Measurements from ENCODE around the gene RBM20.

Gene RBM20

GRCh38 chr10:110613996-110614495, 30.1 kb upstream of the RBM20 start:
- H3K4me3 ChIP-seq (replicated peaks; ENCODE audit: insufficient read depth, low read length): no peak overlapping the region
- no peak for DNase-seq (ENCODE audit: low read depth in 1 of 2, low spot score in 1 of 2)
- H3K27ac ChIP-seq (replicated peaks): no peak overlapping the region
- TF ChIP-seq CTCF (IDR thresholded peaks at IDR 0.05; ENCODE audit: insufficient read depth, low read length): no peak
- no peak for TF ChIP-seq GABPA (IDR thresholded peaks at IDR 0.05; ENCODE audit: low read depth)
- no peak for TF ChIP-seq POLR2AphosphoS5 (IDR thresholded peaks at IDR 0.05; ENCODE audit: low read depth)
- no peak for TF ChIP-seq SPI1 (IDR thresholded peaks at IDR 0.05; ENCODE audit: borderline replicate concordance, low read depth)
- TF ChIP-seq REST (IDR thresholded peaks at IDR 0.05; ENCODE audit: insufficient replicate concordance, low read depth): no peak
- no peaks in the 10 kb centered on the region for H3K27me3 ChIP-seq (ENCODE audit: insufficient read depth, poor library complexity, severe bottlenecking)

- no peaks in the 10 kb centered on the region for H3K27me3 ChIP-seq (ENCODE audit: insufficient read depth, poor library complexity, severe bottlenecking)
- no peak for DNase-seq (ENCODE audit: low read depth in 1 of 2, low spot score in 1 of 2)
- no peak overlapping the region for H3K4me3 ChIP-seq (replicated peaks; ENCODE audit: insufficient read depth, low read length)
- no peak overlapping the region for H3K27ac ChIP-seq (replicated peaks)
- TF ChIP-seq GABPA (IDR thresholded peaks at IDR 0.05; ENCODE audit: low read depth): no peak
- TF ChIP-seq POLR2AphosphoS5 (IDR thresholded peaks at IDR 0.05; ENCODE audit: low read depth): no peak
- TF ChIP-seq SPI1 (IDR thresholded peaks at IDR 0.05; ENCODE audit: borderline replicate concordance, low read depth): no peak
- TF ChIP-seq REST (IDR thresholded peaks at IDR 0.05; ENCODE audit: insufficient replicate concordance, low read depth): no peak
- TF ChIP-seq CTCF (IDR thresholded peaks at IDR 0.05; ENCODE audit: insufficient read depth, low read length): no peak
These were observed 28.9 kb upstream of the RBM20 start for GRCh38 chr10:110615057-110615747.

GRCh38 chr10:110616493-110617033, 27.6 kb upstream of the RBM20 start:
- no peak overlapping the region for H3K4me3 ChIP-seq (replicated peaks; ENCODE audit: insufficient read depth, low read length)
- H3K27me3 ChIP-seq (ENCODE audit: insufficient read depth, poor library complexity, severe bottlenecking): no peaks in the 10 kb centered on the region
- no peak for TF ChIP-seq GABPA (IDR thresholded peaks at IDR 0.05; ENCODE audit: low read depth)
- H3K27ac ChIP-seq (replicated peaks): no peak overlapping the region
- no peak for DNase-seq (ENCODE audit: low read depth in 1 of 2, low spot score in 1 of 2)

- Histone ChIP-seq H3K27ac (replicated peaks) (no peak overlapping the region), H3K4me3 (replicated peaks; ENCODE audit: insufficient read depth, low read length) (no peak overlapping the region), H3K27me3 (ENCODE audit: insufficient read depth, poor library complexity, severe bottlenecking) (no peaks in the 10 kb centered on the region)
- DNase-seq (ENCODE audit: low read depth in 1 of 2, low spot score in 1 of 2): no peak
- TF ChIP-seq REST (IDR thresholded peaks at IDR 0.05; ENCODE audit: insufficient replicate concordance, low read depth): no peak
- TF ChIP-seq CTCF (IDR thresholded peaks at IDR 0.05; ENCODE audit: insufficient read depth, low read length): no peak
- no peak for TF ChIP-seq GABPA (IDR thresholded peaks at IDR 0.05; ENCODE audit: low read depth)
- TF ChIP-seq POLR2AphosphoS5 (IDR thresholded peaks at IDR 0.05; ENCODE audit: low read depth): no peak
These were observed 26.5 kb upstream of the RBM20 start for GRCh38 chr10:110617425-110618229.
